ENCODE results near the gene NME8. TPM values are rescaled to one million over a fixed set of nuclear protein-coding genes. Genes with fewer than 3 reads are reported as not detected.

NME8 gene
- total RNA-seq, 1 experiment from 2014 or later = not detected

DNA sequence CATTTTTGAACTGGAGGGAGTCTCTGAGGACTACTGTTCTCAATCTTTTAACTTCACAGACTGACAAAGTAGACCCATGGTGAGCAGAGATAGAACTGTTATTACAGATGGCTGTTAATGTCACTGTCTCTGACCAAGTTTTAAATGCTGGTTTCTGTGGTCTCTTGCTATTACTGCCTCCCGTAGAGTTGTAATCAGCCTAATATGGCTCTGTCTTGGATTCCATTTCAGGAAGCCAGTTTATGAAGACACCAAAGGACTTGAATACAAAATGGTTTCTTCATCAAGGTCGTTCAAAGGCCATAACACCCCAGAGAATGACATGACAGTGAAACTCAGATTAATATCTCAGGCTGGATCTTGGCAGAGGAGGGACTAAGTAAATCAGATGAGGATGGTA lies 64.4 kb downstream of the NME8 start:
- no peaks in the 10 kb centered on the region for H3K4me1 ChIP-seq (replicated peaks; ENCODE audit: insufficient read depth)
- H3K36me3 ChIP-seq (ENCODE audit: low read depth) = no peaks in the 10 kb centered on the region
- no peaks in the 10 kb centered on the region for H3K27me3 ChIP-seq (ENCODE audit: insufficient read depth, low read depth)
- no peaks in the 10 kb centered on the region for H3K79me2 ChIP-seq (ENCODE audit: low read depth)
- CTCF ChIA-PET = interaction anchor here (0.5 kb wide), 1 partner anchor 214 kb away, joined by 6 read pairs; no protein-coding TSS in a partner anchor
- no peak overlapping the region for H3K4me2 ChIP-seq
- H3F3A ChIP-seq (ENCODE audit: insufficient read depth, low read depth) = no peaks in the 10 kb centered on the region
- H3K4me3 ChIP-seq = no peak overlapping the region
- H4K20me1 ChIP-seq (ENCODE audit: insufficient read depth) = no peaks in the 10 kb centered on the region
- H3K27ac ChIP-seq = no peak overlapping the region
- TF ChIP-seq, protein P1, sequence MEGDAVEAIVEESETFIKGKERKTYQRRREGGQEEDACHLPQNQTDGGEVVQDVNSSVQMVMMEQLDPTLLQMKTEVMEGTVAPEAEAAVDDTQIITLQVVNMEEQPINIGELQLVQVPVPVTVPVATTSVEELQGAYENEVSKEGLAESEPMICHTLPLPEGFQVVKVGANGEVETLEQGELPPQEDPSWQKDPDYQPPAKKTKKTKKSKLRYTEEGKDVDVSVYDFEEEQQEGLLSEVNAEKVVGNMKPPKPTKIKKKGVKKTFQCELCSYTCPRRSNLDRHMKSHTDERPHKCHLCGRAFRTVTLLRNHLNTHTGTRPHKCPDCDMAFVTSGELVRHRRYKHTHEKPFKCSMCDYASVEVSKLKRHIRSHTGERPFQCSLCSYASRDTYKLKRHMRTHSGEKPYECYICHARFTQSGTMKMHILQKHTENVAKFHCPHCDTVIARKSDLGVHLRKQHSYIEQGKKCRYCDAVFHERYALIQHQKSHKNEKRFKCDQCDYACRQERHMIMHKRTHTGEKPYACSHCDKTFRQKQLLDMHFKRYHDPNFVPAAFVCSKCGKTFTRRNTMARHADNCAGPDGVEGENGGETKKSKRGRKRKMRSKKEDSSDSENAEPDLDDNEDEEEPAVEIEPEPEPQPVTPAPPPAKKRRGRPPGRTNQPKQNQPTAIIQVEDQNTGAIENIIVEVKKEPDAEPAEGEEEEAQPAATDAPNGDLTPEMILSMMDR (conservative IDR thresholded peaks at IDR 0.05) = no peak
- no peak for TF ChIP-seq EZH2 (IDR thresholded peaks at IDR 0.05; ENCODE audit: low read depth)
- no peak for DNase-seq
- POLR2A ChIA-PET (ENCODE audit: unreplicated experiment) = no interaction called here
- H3K9me3 ChIP-seq (ENCODE audit: insufficient read depth, low read depth) = no peaks in the 10 kb centered on the region
- H3K9me2 ChIP-seq (ENCODE audit: insufficient read depth) = no peaks in the 10 kb centered on the region
- intact Hi-C loops (cut with micrococcal nuclease; ENCODE audit: unreplicated experiment) = no loop called here
- no TSS peak for BruUV-seq (replicated peaks)
- H2AFZ ChIP-seq = no peak overlapping the region

DNA sequence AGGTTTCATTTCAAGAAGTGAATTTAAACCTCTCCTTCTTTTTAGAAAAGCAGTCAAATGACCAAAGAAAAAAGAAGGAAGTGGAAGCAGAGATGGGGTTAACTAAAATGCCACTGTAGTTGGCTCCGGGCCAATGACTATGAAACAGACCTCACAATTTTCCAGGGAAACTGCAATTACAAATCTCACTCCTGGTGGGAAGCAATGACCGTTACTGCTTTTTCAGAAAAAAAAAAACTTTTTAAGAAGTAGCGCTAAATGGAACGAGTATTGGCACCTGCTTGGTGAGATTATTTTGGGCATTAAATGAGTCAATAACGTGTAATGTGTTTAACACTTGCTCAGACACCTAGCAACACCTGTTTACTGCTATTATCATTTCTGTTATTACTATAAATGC lies 67.0 kb downstream of the NME8 start:
- no peak overlapping the region for H2AFZ ChIP-seq
- intact Hi-C loops (cut with micrococcal nuclease; ENCODE audit: unreplicated experiment) = loop anchor here (5.0 kb wide), 1 partner anchor 307 kb away; no protein-coding TSS in a partner anchor
- no peaks in the 10 kb centered on the region for H3K4me1 ChIP-seq (replicated peaks; ENCODE audit: insufficient read depth)
- H3K79me2 ChIP-seq (ENCODE audit: low read depth) = no peaks in the 10 kb centered on the region
- no peak for TF ChIP-seq EZH2 (IDR thresholded peaks at IDR 0.05; ENCODE audit: low read depth)
- TF ChIP-seq, protein P1 (conservative IDR thresholded peaks at IDR 0.05) = no peak
- no peak overlapping the region for H3K4me3 ChIP-seq
- no peaks in the 10 kb centered on the region for H3K27me3 ChIP-seq (ENCODE audit: insufficient read depth, low read depth)
- CTCF ChIA-PET = no interaction called here
- no TSS peak for BruUV-seq (replicated peaks)
- no peaks in the 10 kb centered on the region for H4K20me1 ChIP-seq (ENCODE audit: insufficient read depth)
- no peak for DNase-seq
- POLR2A ChIA-PET (ENCODE audit: unreplicated experiment) = no interaction called here
- no peaks in the 10 kb centered on the region for H3K9me3 ChIP-seq (ENCODE audit: insufficient read depth, low read depth)
- no peak overlapping the region for H3K4me2 ChIP-seq
- H3K9me2 ChIP-seq (ENCODE audit: insufficient read depth) = no peaks in the 10 kb centered on the region
- no peaks in the 10 kb centered on the region for H3K36me3 ChIP-seq (ENCODE audit: low read depth)
- H3F3A ChIP-seq (ENCODE audit: insufficient read depth, low read depth) = no peaks in the 10 kb centered on the region
- no peak overlapping the region for H3K27ac ChIP-seq

DNA sequence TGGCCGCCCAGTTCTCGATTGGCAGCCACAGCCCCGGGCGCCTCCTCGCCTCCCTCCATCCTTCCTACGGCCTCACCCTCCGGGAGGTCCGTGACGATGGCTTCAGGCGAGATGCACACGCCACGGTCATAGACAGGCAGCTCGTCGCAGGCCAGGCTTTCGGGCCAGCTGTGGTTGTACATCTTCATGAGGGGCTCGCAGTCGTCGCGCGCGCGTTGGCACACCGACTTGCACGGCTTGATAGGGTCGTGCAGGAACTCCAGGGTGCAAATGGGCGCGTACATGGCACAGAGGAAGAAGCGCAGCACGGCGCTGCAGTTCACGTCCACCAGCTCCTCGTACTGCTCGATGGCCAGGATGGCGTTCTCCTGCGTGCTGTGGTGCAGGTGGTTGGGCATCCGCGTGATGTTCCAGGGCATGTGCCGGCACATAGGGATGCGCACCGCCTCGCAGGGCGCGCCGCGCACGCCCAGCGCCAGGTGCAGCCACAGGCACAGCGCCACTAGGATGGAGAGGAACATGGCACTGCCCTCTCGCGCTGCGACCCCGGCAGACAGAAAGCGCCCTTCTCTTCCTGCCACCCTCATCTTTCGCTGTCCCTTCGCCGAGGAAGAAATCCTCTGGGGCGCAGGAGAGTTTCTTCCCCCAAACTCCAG lies 67.7 kb downstream of the NME8 start:
- Histone ChIP-seq H3K36me3 (ENCODE audit: low read depth) (no peaks in the 10 kb centered on the region), H3K4me1 (replicated peaks; ENCODE audit: insufficient read depth) (no peaks in the 10 kb centered on the region), H3K79me2 (ENCODE audit: low read depth) (no peaks in the 10 kb centered on the region), H3K4me3 (no peak overlapping the region), H3K9me3 (ENCODE audit: insufficient read depth, low read depth) (no peaks in the 10 kb centered on the region), H3F3A (ENCODE audit: insufficient read depth, low read depth) (no peaks in the 10 kb centered on the region), H2AFZ (no peak overlapping the region), H3K4me2 (no peak overlapping the region), H3K9me2 (ENCODE audit: insufficient read depth) (no peaks in the 10 kb centered on the region), H4K20me1 (ENCODE audit: insufficient read depth) (no peaks in the 10 kb centered on the region), H3K27me3 (ENCODE audit: insufficient read depth, low read depth) (no peaks in the 10 kb centered on the region), H3K27ac (no peak overlapping the region)
- CTCF ChIA-PET = no interaction called here
- no TSS peak for BruUV-seq (replicated peaks)
- intact Hi-C loops (cut with micrococcal nuclease; ENCODE audit: unreplicated experiment) = loop anchor here (5.0 kb wide), 1 partner anchor 306 kb away; no protein-coding TSS in a partner anchor
- DNase-seq = no peak
- TF ChIP-seq, protein P1 (conservative IDR thresholded peaks at IDR 0.05) = no peak
- TF ChIP-seq EZH2 (IDR thresholded peaks at IDR 0.05; ENCODE audit: low read depth) = no peak
- POLR2A ChIA-PET (ENCODE audit: unreplicated experiment) = no interaction called here
